MM.1S (cell line): Measurements from ENCODE around the gene NPIPA1.

Source experiments
- DNase-seq: peaks from one replicate; pipeline ENCODE4 v3.0.0-alpha.2; 2015
- H2AFZ ChIP-seq: fragments of 300-600 bp; sonication (generic); 2 replicates; pipeline ENCODE4 v1.6.0; 2016; ENCODE audit warnings: antibody characterized with exemption, low read length
- H3F3A ChIP-seq: fragments of 300-600 bp; sonication (generic); 2 replicates; pipeline ENCODE4 v1.6.1; 2016; ENCODE audit warnings: mild to moderate bottlenecking, antibody characterized with exemption, low read length, moderate library complexity, mixed read lengths; ENCODE audit not compliant: insufficient read depth
- H3K27ac ChIP-seq: fragments of 300-600 bp; sonication (generic); 2 replicates; pipeline ENCODE4 v1.5.1; 2016; ENCODE audit warnings: mild to moderate bottlenecking, low read length
- H3K27me3 ChIP-seq: fragments of 300-600 bp; sonication (generic); replicated peaks from 2 replicates; pipeline ENCODE4 v1.6.0; 2016; ENCODE audit warnings: low read length; ENCODE audit not compliant: insufficient read depth
- H3K36me3 ChIP-seq: fragments of 300-600 bp; sonication (generic); replicated peaks from 2 replicates; pipeline ENCODE4 v1.6.1; 2016; ENCODE audit warnings: mild to moderate bottlenecking, low read length, mixed read lengths; ENCODE audit not compliant: insufficient read depth
- H3K4me1 ChIP-seq: fragments of 300-600 bp; sonication (generic); 2 replicates; pipeline ENCODE4 v1.6.1; 2016; ENCODE audit warnings: low read length, mixed read lengths
- H3K4me2 ChIP-seq: fragments of 300-600 bp; sonication (generic); 2 replicates; pipeline ENCODE4 v1.6.0; 2016; ENCODE audit warnings: low read depth, low read length
- H3K4me3 ChIP-seq: fragments of 300-600 bp; sonication (generic); 2 replicates; pipeline ENCODE4 v1.5.1; 2016; ENCODE audit warnings: low read length, mixed read lengths
- H3K79me2 ChIP-seq: fragments of 300-600 bp; sonication (generic); 2 replicates; pipeline ENCODE4 v1.6.1; 2016; ENCODE audit warnings: mixed run types, low read length, mixed read lengths
- H3K9ac ChIP-seq: fragments of 300-600 bp; sonication (generic); 2 replicates; pipeline ENCODE4 v1.6.1; 2016; ENCODE audit warnings: low read length, mixed read lengths
- H3K9me2 ChIP-seq: fragments of 300-600 bp; sonication (generic); replicated peaks from 2 replicates; pipeline ENCODE4 v1.6.1; 2016; ENCODE audit warnings: mild to moderate bottlenecking, low read length, mixed read lengths; ENCODE audit not compliant: insufficient read depth
- H3K9me3 ChIP-seq: fragments of 300-600 bp; sonication (generic); replicated peaks from 2 replicates; pipeline ENCODE4 v1.6.1; 2016; ENCODE audit warnings: mild to moderate bottlenecking, low read length, mixed read lengths; ENCODE audit not compliant: insufficient read depth
- H4K20me1 ChIP-seq: fragments of 300-600 bp; sonication (generic); 2 replicates; pipeline ENCODE4 v1.6.1; 2016; ENCODE audit warnings: mild to moderate bottlenecking, low read length, moderate library complexity, mixed read lengths; ENCODE audit not compliant: insufficient read depth
- CTCF ChIP-seq: fragments of 300-600 bp; sonication (generic); IDR thresholded peaks from 2 replicates; pipeline ENCODE4 v1.5.1; 2016; ENCODE audit warnings: antibody characterized with exemption, low read length, mixed read lengths
- EZH2 ChIP-seq: fragments of 300-600 bp; sonication (generic); optimal IDR thresholded peaks from 2 replicates; pipeline ENCODE3; 2017; ENCODE audit warnings: low read depth, mild to moderate bottlenecking, antibody characterized with exemption, low read length, mixed read lengths
- EZH2phosphoT487 ChIP-seq: fragments of 300-600 bp; sonication (generic); IDR thresholded peaks from 2 replicates; pipeline ENCODE4 v1.6.1; 2018; ENCODE audit warnings: antibody characterized with exemption, low read length

The NPIPA1 gene

GRCh38 chr16:14958323-14958600 is 21.0 kb downstream of the NPIPA1 start:
- H4K20me1 ChIP-seq = no peaks in the 10 kb centered on the region
- no peaks in the 10 kb centered on the region for H3F3A ChIP-seq
- no peak for DNase-seq
- no peak overlapping the region for H3K4me3 ChIP-seq
- no peaks in the 10 kb centered on the region for H3K9me2 ChIP-seq
- no peak overlapping the region for H3K9ac ChIP-seq
- H3K79me2 ChIP-seq = no peaks in the 10 kb centered on the region
- no peaks in the 10 kb centered on the region for H3K9me3 ChIP-seq
- no peak overlapping the region for H2AFZ ChIP-seq
- TF ChIP-seq EZH2 (no peak), CTCF (no peak), EZH2phosphoT487 (no peak)
- no peak overlapping the region for H3K4me2 ChIP-seq
- H3K27ac ChIP-seq = no peak overlapping the region
- H3K27me3 ChIP-seq = no peaks in the 10 kb centered on the region
- no peaks in the 10 kb centered on the region for H3K36me3 ChIP-seq
- no peaks in the 10 kb centered on the region for H3K4me1 ChIP-seq

- Histone ChIP-seq H2AFZ (no peak overlapping the region), H3K9me3 (no peaks in the 10 kb centered on the region), H3K27ac (no peak overlapping the region), H3K9me2 (no peaks in the 10 kb centered on the region), H3F3A (no peaks in the 10 kb centered on the region), H3K4me1 (no peaks in the 10 kb centered on the region), H3K9ac (no peak overlapping the region), H3K27me3 (no peaks in the 10 kb centered on the region), H3K4me3 (no peak overlapping the region), H3K36me3 (no peaks in the 10 kb centered on the region), H3K4me2 (no peak overlapping the region), H3K79me2 (no peaks in the 10 kb centered on the region), H4K20me1 (no peaks in the 10 kb centered on the region)
- TF ChIP-seq EZH2 = no peak
- TF ChIP-seq EZH2phosphoT487 = no peak
- no peak for TF ChIP-seq CTCF
- DNase-seq = no peak
Observed at GRCh38 chr16:14958970-14959369, 21.7 kb downstream of the NPIPA1 start.

- H3K9me2 ChIP-seq = no peaks in the 10 kb centered on the region
- no peak overlapping the region for H3K4me3 ChIP-seq
Observed at GRCh38 chr16:14961405-14962186, 24.4 kb downstream of the NPIPA1 start.

More at GRCh38 chr16:14961405-14962186, 24.4 kb downstream of the NPIPA1 start:
- no peak for DNase-seq
- Histone ChIP-seq H3K4me2 (no peak overlapping the region), H3K4me1 (no peaks in the 10 kb centered on the region), H3K27ac (no peak overlapping the region), H2AFZ (no peak overlapping the region), H4K20me1 (no peaks in the 10 kb centered on the region), H3K27me3 (no peaks in the 10 kb centered on the region), H3F3A (no peaks in the 10 kb centered on the region), H3K9me3 (no peaks in the 10 kb centered on the region), H3K36me3 (no peaks in the 10 kb centered on the region), H3K79me2 (no peaks in the 10 kb centered on the region), H3K9ac (no peak overlapping the region)
- TF ChIP-seq EZH2phosphoT487 = no peak
- TF ChIP-seq CTCF = no peak
- TF ChIP-seq EZH2 = no peak
